GM18526 (cell line): Measurements from ENCODE around the gene SETD7.

Experiments used
- POLR2A ChIP-seq: IDR thresholded peaks from 3 replicates; pipeline ENCODE4 v1.6.1; 2011; ENCODE audit not compliant: insufficient read length; ENCODE audit errors: extremely low read depth

Gene SETD7

GRCh38 chr4:139584784-139585183 is 28.8 kb upstream of the SETD7 start:
- TF ChIP-seq POLR2A = no peak

GRCh38 chr4:139584013-139584412 is 28.0 kb upstream of the SETD7 start:
- no peak for TF ChIP-seq POLR2A

GRCh38 chr4:139582044-139582443 is 26.0 kb upstream of the SETD7 start:
- no peak for TF ChIP-seq POLR2A

GRCh38 chr4:139581096-139581495 is 25.1 kb upstream of the SETD7 start:
- TF ChIP-seq POLR2A = no peak

- TF ChIP-seq POLR2A = no peak
These were observed 20.2 kb upstream of the SETD7 start for GRCh38 chr4:139576219-139576618.

- no peak for TF ChIP-seq POLR2A
These were observed 19.1 kb upstream of the SETD7 start for GRCh38 chr4:139575072-139575471.

GRCh38 chr4:139574641-139575040 is 18.6 kb upstream of the SETD7 start:
- no peak for TF ChIP-seq POLR2A

GRCh38 chr4:139568206-139568955 is 12.4 kb upstream of the SETD7 start:
- TF ChIP-seq POLR2A = no peak

GRCh38 chr4:139567159-139567870 is 11.3 kb upstream of the SETD7 start:
- no peak for TF ChIP-seq POLR2A

- no peak for TF ChIP-seq POLR2A
These were observed 8.5 kb upstream of the SETD7 start for GRCh38 chr4:139564502-139564901.

- TF ChIP-seq POLR2A = no peak
These were observed 7.5 kb upstream of the SETD7 start for GRCh38 chr4:139563515-139563914.

- TF ChIP-seq POLR2A = no peak
These were observed 6.8 kb upstream of the SETD7 start for GRCh38 chr4:139562839-139563238.

- no peak for TF ChIP-seq POLR2A
These were observed 6.2 kb upstream of the SETD7 start for GRCh38 chr4:139562067-139562684.

GRCh38 chr4:139560406-139561104 is 4.5 kb upstream of the SETD7 start:
- TF ChIP-seq POLR2A = no peak

- TF ChIP-seq POLR2A = no peak
These were observed 3.7 kb upstream of the SETD7 start for GRCh38 chr4:139559687-139560086.

- no peak for TF ChIP-seq POLR2A
These were observed 3.1 kb upstream of the SETD7 start for GRCh38 chr4:139559089-139559479.
